ENCODE results near the gene ORC3.

GRCh38 chr6:87705070-87705691 lies 115.2 kb downstream of the ORC3 start:
- TF ChIP-seq CTCF (IDR thresholded peaks at IDR 0.05) (no peak), POLR2A (IDR thresholded peaks at IDR 0.05) (no peak), POLR2AphosphoS5 (IDR thresholded peaks at IDR 0.05; ENCODE audit: insufficient read depth in 1 of 2, low read depth in 1 of 2) (no peak)
